HCEC 1CT (cell line): Measurements from ENCODE around the gene APOA1.
"Not testable (repeated sequence)": the region's sequence is repeated elsewhere in the genome, so short reads cannot be mapped to it uniquely, and the experiment has no call there.

Source experiments
- DNase-seq: peaks from one replicate; pipeline ENCODE4 v3.0.0-alpha.2; 2017

The APOA1 gene

GRCh38 chr11:116857316-116857715, 19.9 kb upstream of the APOA1 start:
- DNase-seq: no peak

DNA sequence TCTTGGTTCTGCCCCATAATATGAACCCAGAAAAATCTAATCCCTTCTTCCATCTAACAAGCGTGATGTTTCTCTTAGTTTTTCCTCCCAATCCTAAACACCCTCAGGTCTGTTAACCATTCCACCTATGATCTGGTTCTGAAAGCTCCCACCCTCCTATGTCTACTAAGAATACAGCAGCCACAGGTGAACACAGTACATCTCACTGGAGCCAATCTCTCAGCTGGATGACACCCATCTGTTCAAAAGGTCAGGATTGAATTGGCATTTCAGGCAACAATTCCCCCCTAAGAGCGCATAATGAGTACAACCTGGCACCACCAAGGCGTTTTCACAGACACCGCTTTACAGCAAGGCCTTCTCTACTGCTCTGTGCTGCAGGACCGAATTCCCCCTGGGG, 19.0 kb upstream of the APOA1 start:
- no peak for DNase-seq

DNA sequence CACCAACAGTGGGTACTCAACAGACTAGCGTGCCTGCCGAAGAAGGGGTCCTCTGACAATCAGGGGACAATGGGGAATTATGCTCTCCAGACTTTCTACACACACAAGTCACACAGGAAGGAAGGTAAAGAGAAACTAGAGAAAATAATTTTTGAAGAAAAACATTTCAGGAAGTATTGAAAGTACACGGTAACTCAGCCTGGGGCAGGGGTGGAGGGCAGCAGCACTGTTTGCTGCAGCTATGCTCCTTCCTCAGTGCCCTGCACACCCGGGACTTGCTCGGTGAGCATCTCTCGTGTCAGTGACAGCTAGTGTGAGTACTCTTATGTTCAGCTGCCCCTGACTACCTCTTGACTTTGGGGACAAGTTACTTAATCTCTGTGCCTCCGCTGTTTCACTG, 18.0 kb upstream of the APOA1 start:
- DNase-seq: no peak

DNA sequence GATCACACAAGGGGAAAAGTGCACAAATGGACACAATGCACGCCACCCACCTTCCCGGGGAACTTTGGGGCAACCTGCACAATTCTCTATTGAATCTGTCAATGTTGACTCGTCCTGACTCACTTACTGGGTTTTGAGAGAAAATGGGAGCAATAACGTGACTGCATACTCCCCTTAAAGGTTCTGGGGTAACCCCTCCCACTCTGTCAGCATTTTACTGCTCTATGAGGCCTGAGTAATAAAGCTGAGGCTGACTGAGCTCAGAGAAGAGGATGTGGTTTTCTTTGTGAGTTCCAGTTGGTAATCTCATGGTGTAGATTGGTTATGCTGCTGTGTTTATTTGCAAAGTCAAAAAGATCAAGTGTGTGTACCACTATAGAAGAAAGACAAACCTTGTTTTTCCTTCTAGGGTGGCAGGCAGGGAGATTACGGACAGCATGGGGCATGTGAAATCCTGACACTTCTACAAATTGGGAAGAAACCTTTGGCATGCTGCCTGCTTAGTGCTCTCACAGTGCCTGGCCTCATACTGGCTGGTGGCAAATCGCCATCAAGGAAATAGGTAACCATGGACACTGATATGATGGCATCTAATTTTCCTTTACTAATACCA, 16.1 kb upstream of the APOA1 start:
- DNase-seq: peak; percentile 98

DNA sequence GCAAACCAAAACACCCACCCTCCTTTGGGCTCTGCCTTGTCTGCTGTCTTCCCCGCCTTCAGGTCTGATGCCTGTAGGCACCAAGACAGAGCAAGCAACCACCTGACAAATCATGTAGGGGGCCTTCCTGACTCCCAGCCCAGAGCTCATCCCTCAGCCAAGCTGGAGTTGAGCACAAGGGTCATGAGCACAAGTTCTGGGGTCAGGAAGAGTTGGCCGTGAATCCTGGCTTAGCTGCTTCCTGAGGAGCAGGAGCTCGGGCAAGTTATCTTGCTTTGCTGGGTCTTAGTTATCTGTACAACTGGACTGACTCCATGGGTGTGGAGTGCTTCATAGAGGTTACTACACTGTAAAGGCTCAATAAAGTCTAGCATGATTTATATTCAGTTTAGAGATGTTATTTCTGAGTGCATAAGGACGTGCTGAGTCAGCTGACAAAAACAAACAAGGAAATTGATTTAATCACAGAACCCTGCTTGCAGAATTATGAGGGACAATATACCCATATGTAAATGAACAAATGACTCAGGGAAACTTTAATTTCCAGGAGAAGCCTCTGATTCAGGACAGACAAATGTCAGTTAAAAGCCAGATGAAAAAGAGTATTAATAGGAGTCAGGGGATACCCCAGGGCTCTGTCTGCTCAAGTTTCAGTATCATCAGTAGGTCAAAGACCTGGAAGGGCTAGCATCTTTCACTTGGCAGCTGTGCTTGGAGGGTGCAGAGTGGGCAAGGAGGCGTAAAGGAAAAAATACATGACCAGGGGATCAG, 15.0 kb upstream of the APOA1 start:
- peak; percentile 80 for DNase-seq

DNA sequence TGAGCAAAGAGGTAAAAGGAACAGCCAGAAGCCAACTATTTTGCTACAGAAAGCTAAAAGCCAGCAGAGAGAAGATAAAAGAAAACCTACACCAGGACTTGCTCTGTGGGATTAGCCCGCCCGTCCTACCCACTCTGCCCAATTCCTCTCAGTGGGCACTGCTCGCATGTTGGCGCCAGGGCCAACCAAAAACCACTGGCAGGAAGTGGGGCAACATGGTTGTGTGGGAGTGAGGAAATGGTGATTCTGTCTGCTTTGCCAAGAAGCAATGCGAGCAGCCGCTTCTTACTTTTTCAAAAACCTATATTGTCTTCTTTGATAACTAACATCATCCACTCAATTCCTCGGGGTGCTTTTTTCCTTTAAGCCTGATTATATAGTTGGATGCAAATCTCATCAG, 14.2 kb upstream of the APOA1 start:
- no peak for DNase-seq

DNA sequence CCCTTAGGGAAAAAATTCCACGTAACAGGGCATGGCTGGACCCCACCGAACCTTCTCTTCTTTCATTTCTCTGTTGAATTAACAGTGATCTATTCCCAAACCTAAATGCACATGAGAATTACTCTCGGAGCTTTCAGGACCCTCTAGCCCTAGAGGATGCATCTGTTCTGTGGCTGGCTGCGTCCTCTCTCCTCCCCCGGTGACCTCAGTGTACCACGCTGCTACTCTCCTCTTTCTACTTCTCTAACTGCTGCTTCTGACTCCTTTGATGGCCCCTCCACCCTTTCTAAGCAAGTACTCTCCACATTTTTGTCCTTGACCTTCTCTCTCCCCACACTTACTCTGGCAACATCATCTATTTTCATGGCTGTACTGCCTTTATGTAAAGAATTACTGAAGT, 12.1 kb upstream of the APOA1 start:
- DNase-seq: no peak

DNA sequence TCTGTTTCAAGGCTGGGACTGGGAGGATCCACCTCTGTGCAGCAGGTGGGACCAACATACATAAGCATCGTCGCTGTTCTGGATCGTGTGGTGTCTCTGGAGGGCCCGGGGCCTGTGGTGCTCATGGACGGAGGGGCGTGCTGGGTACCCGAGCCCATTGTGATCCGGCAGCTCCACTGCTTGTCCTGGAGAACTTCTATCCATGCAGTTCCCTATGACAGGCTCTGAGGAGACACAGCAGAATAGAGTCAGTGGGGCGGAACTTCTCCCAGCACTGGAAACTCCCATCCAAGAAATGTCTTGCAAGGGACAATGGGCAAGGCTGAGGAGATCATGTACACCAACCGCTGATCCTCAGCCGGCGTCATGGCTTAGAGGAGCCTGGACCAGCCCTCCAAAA, 11.6 kb upstream of the APOA1 start:
- no peak for DNase-seq

- DNase-seq: no peak
Measured at GRCh38 chr11:116847612-116848011, 10.2 kb upstream of the APOA1 start.

- no peak for DNase-seq
Measured at GRCh38 chr11:116844722-116845121, 7.3 kb upstream of the APOA1 start.

GRCh38 chr11:116843661-116844060, 6.2 kb upstream of the APOA1 start:
- no peak for DNase-seq

DNA sequence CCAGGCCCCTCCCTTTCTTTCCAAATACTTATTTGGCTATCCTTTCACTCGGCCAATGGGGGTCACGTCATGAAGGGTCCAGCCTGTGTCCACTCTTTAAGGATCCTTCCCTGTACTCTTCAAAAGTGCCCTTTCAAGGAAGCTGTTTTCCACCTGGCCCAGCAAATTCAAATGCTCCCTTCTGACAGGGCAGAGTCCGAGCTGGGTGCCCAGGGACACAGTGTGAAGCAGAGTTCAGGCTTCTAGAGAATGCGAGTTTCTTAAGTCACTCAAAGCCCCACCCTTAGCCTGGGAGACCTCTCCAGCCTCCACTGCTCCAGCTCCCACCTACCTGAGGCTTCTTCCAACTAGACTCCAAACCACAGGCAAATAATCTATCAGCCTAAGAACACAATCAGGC, 5.5 kb upstream of the APOA1 start:
- no peak for DNase-seq

DNA sequence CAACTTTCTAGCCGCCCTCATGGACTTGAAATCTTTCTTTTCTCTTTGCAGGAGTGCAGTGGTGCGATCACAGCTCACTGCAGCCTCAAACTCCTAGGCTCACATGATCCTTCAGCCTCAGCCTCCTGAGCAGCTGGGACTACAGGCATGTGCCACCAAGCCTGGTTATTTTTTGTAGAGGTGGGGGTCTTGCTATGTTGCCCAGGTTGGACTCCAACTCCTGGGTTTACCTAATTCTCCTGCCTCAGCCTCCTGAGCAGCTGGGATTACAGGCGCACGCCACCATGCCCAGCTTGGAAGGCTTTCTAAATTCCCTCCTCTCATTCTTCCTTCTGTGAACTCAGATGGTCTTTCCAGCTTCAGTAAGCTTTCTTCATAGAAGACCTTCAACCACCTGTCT, 4.7 kb upstream of the APOA1 start:
- no peak for DNase-seq

- no peak for DNase-seq
Measured at GRCh38 chr11:116840746-116841296, 3.4 kb upstream of the APOA1 start.

GRCh38 chr11:116840224-116840745, 2.9 kb upstream of the APOA1 start:
- no peak for DNase-seq

GRCh38 chr11:116838321-116839084, 1.1 kb upstream of the APOA1 start:
- DNase-seq: no peak

DNA sequence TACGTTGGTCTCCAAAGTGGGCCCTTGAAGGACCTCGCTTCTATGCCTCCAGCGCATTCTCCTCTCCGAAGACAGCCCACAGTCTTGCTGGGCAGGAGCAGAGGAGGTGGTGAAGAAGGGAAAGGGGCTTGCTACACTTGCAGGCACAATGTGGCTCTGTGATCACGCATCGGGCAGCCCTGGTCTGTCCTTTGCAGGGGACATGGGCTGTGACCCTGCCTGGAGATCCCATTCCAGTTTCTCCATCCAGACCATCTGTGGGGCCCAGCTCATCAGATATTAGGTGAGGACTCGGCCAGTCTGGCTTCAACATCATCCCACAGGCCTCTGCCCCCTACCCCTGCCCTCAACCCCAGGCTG, 810 bp downstream of the APOA1 start:
- no peak for DNase-seq

- peak; percentile 89 for DNase-seq
Measured at GRCh38 chr11:116835791-116836631, 1.4 kb downstream of the APOA1 start.

DNA sequence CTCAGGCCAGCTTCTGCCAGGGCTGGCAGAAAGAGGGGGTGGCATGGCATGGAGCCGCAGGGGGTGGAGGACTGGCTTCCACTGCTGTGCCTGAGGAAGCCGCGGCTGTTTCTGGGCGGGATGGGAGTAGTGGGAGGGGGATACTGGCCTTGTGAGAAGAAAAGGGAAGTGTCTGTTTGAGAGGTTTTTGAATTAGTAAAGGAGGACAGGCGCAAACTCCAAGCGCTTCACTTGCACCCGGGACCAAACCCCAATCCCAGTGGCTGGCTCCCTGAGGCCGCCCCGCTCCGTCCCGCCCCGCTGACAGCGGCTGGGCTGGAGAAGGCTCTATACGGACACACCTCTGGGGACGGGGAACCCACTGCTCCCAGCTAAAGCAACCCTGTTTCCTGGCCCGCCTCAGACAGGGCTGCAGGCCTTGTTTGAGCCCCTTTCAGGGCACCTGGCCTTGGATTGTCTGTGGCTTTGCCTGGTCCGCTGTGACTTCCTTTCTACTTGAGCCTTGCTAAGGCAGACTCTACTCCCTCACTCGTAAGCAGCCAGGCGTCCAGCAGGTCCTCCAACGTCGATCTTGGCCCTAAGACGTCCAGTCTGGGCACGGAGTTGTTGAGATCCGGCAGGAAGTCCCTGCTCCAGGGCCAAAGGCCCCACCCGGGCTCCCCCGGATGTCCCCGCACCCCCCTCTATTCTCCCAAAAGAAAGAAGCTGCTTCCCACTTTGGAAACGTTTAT, 2.2 kb downstream of the APOA1 start:
- DNase-seq: no peak

- not testable (repeated sequence) for DNase-seq
Measured at GRCh38 chr11:116834535-116835041, 2.8 kb downstream of the APOA1 start.

DNA sequence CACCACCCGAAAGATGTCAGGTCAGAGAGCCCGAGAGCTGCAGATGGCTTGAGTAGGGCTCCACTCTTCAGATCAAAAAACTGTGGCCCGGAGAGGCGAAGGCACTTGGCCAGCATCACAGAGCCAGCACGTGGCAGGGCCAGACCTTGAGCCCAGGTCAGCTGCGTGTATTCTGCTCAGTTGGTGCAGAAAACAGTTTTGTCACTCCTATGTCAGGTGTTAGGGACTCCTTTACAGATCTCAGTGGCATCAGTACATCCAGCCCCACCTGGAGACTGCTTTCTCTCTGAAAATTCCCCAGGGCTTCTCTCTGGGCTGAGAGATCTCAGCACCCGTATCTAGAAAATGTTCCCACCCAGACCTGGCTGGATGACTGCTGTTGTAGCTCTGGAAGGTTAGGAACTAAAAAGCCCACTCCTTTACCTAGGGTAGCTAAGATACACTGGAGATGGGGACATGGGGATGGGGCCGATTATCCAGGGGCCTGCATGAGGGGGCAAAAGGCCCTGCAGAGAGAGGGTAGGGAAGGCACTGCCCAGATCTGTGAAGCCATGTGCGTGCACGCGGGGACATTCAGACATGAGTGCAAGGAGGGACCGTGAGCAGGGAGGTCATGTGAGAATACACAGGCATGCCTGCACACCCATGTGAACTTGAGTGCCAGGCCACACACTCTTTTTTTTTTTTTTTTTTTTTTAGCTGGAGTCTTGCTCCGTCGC, 3.4 kb downstream of the APOA1 start:
- DNase-seq: no peak
